Rectal smooth muscle tissue (tissue), 1 donor: ENCODE results near the gene TEX12.
"Not testable (repeated sequence)": the region's sequence is repeated elsewhere in the genome, so short reads cannot be mapped to it uniquely, and the experiment has no call there.

Source experiments
- H3K27ac ChIP-seq: one replicate; pipeline ENCODE4 v1.7.0; 2013; ENCODE audit warnings: low read depth, low read length, inconsistent platforms
- H3K27me3 ChIP-seq: one replicate; pipeline ENCODE4 v1.7.0; 2013; ENCODE audit warnings: low read length; ENCODE audit not compliant: control insufficient read depth, insufficient read depth
- H3K36me3 ChIP-seq: one replicate; pipeline ENCODE4 v1.7.0; 2013; ENCODE audit warnings: low read length; ENCODE audit not compliant: control insufficient read depth, insufficient read depth
- H3K4me1 ChIP-seq: one replicate; pipeline ENCODE4 v1.7.0; 2013; ENCODE audit warnings: low read length; ENCODE audit not compliant: control insufficient read depth, insufficient read depth
- H3K4me3 ChIP-seq: one replicate; pipeline ENCODE4 v1.7.0; 2013; ENCODE audit warnings: low read length
- H3K9ac ChIP-seq: one replicate; pipeline ENCODE4 v1.7.0; 2013; ENCODE audit warnings: low read length

The TEX12 gene

DNA sequence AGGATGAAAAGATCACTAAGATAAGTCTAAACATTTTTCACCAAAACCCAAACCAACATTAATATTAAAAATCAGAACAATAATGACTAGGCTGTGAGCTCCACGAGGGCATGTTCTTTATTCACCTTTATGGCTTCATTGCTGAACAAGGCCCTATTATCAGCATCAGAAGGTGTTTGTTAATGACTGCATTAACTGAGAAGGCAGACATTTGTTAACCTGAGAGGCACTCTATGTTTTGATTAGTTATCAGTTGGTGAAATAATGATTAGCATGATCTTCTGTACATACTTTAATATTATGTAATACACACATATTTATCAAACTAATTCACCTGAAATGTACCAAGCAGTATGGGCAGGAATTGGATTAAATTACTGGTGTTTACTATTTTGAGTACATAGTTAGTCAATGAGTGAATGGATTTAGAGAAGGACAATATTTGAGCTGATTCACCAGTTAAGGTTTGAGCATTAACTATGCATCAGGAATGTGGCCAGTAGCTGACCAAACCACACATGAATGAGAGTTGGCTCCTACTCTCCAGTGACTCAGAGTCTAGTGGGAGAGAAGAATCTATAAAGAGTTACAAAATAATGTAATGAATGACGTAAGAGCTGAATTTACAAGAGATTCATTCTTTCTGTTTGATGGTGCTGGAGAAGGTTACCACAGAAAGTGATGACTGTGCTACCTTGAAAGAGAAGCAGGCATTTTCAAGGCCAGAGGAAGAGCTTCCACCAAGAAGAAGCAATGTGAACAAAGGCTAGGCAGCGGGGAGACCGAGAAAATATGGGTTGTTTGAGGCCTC, 10.0 kb upstream of the TEX12 start:
- H3K9ac ChIP-seq, result no peak overlapping the region
- H3K4me1 ChIP-seq, result no peaks in the 10 kb centered on the region
- H3K27ac ChIP-seq, result no peak overlapping the region

DNA sequence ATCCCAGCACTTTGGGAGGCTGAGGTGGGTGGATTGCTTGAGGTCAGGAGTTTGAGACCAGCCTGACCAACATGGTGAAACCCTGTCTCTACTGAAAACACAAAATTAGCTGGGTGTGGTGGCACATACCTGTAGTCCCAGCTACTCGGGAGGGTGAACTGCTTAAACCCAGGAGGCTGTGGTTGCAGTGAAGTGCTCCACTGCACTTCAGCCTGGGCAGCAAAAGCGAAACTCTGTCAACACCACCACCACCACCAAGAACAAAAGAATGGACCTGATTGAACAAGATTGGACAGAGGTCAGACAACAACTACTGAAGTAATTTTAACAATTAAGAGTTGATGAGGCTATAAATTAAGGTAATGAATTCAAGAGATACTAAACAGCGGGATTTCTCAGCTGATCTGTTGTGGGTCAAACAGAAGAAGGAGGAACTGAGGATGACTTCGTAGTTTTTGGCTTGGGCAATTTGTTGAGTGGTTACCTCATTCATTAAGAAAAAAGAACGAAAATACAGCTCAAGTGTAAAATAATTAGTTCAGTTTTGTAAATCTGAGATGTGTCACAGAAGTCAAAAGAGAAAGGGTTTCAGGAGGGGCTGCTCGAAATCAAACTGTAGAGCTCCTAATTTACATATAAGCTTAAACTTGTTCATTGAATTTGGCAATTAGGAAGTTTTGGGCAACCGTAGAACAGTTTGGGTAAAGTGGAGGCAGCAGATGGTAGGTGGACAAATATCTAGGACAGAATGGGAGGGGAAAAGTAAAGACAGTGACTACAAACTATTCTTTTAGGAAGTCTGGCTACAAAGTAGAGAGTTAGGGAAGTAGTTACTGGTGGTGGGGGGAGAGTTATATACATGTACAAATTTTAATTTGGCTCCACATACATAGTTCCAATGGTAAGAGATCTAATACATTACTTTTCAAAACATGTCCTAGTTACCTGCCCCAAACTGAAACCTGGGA, 7.8 kb upstream of the TEX12 start:
- no peak overlapping the region for H3K4me3 ChIP-seq
- H3K27ac ChIP-seq, result no peak overlapping the region
- no peaks in the 10 kb centered on the region for H3K4me1 ChIP-seq
- H3K27me3 ChIP-seq, result no peaks in the 10 kb centered on the region
- no peak overlapping the region for H3K9ac ChIP-seq
- H3K36me3 ChIP-seq, result no peaks in the 10 kb centered on the region

More for the DNA sequence above, 10.0 kb upstream of the TEX12 start:
- Histone ChIP-seq H3K36me3 (no peaks in the 10 kb centered on the region), H3K27me3 (no peaks in the 10 kb centered on the region), H3K4me3 (no peak overlapping the region)

DNA sequence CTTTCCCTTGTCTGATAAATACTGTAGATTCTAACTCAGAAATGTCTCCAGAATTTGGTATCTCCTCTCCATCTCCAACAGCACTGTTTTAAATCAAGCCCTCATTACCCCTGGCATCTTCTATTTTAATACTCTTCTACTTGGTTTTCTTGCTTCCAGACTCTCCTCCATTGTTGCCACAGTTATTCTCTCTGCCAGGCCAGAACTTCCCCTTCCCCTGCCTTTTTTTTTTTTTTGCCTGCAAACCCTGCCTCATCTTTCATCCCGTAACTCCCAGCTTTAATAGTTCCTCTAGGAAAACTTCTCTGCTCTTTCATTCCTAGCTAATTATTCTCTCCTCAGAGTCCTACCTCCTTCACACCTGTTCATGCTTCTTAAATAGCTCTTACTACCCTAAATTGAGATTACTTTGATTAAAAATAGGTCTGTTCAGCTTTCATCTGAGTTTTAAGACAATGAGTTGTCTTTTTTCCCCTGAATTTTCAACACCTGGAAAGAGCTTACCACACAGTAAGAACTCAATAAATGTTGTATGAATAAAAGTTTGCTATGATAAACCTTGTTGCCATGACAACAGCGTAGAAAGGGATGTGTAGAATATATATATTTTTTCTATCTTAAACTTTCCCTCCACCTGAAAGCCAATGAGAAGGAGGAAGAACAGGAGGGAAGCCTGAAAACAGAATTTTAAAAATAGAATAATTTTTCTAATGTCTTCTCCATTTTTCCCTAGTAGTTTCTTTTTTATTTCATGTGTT, 6.9 kb upstream of the TEX12 start:
- Histone ChIP-seq H3K27me3 (no peaks in the 10 kb centered on the region), H3K4me3 (no peak overlapping the region), H3K9ac (no peak overlapping the region), H3K27ac (no peak overlapping the region), H3K4me1 (no peaks in the 10 kb centered on the region), H3K36me3 (no peaks in the 10 kb centered on the region)

DNA sequence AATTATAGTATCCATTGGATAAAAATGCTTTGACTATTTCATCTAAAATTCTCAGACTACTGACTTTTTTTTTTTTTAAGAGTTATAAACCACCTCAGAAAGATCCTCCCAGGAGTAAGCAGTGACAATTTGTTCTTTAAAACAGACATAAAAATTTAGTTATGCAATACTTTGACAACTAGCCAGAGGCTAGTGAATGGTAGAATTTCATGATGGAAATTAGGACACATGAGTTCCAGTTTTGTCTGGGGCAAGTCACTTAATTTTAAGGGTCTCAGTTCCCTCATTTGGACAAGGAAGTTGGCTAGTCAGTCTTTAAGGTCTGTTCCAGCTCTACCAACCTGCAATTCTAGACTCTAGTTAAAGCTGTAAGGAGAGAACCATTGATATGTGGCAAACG, 6.2 kb upstream of the TEX12 start:
- H3K4me1 ChIP-seq, result no peaks in the 10 kb centered on the region
- H3K27ac ChIP-seq, result no peak overlapping the region
- no peak overlapping the region for H3K4me3 ChIP-seq
- H3K36me3 ChIP-seq, result no peaks in the 10 kb centered on the region
- H3K27me3 ChIP-seq, result no peaks in the 10 kb centered on the region
- H3K9ac ChIP-seq, result no peak overlapping the region

DNA sequence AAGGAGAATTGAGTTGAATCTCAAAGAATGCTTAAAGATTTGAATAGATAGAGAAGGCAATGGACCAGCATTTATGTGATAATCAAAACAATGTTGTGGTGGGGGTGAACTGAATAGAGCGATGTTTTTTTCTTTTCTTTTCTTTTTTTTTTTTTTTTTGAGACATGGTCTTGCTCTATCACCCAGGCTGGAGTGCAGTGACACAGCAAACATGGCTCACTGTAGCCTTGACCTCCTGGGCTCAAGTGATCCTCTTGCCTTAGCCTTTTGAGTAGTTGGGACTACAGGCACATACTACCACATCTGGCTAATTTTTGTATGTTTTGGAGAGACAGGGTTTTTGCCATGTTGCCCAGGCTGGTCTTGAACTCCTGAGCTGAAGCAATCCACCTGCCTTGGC, 5.0 kb upstream of the TEX12 start:
- H3K4me3 ChIP-seq, H3K4me1 ChIP-seq, H3K27ac ChIP-seq, H3K9ac ChIP-seq, H3K27me3 ChIP-seq, H3K36me3 ChIP-seq: not testable (repeated sequence)

DNA sequence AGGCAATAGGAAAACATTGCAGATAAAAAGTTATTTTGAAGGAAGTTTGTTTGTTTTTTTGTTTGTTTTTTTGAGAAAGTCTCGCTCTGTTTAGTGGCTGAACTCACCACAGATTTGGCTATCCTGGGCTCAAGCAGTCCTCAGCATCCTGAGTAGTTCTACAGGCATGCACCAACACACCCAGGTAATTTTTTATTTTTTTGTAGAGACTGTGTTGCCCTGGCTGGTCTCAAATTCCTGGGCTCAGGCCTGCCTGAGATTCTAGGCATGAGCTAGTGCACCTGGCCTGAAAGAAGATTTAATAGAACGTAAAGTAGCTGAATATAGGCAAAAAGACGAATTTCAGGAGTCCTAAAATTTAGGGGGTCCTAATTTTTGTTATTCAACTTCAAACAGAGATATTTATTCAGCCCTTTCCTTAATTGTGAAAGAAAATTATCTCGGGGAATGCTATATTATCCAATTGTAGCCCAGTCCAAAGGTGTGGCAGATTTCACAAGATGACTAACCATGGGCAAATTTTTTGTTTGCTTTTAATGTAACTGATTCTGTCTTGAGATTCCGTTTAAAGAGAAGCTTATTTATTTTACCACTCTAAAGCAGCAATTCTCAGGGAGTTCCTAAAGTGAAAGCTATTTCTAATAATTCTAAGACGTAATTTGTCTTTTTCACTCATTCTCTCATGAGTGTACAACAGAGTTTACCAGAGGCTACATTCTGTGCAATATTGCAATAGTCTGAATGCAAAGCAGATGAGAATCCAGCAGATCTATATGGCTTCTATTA, 4.2 kb upstream of the TEX12 start:
- Histone ChIP-seq H3K4me1 (no peaks in the 10 kb centered on the region), H3K36me3 (no peaks in the 10 kb centered on the region), H3K9ac (no peak overlapping the region), H3K4me3 (no peak overlapping the region), H3K27ac (no peak overlapping the region), H3K27me3 (no peaks in the 10 kb centered on the region)

DNA sequence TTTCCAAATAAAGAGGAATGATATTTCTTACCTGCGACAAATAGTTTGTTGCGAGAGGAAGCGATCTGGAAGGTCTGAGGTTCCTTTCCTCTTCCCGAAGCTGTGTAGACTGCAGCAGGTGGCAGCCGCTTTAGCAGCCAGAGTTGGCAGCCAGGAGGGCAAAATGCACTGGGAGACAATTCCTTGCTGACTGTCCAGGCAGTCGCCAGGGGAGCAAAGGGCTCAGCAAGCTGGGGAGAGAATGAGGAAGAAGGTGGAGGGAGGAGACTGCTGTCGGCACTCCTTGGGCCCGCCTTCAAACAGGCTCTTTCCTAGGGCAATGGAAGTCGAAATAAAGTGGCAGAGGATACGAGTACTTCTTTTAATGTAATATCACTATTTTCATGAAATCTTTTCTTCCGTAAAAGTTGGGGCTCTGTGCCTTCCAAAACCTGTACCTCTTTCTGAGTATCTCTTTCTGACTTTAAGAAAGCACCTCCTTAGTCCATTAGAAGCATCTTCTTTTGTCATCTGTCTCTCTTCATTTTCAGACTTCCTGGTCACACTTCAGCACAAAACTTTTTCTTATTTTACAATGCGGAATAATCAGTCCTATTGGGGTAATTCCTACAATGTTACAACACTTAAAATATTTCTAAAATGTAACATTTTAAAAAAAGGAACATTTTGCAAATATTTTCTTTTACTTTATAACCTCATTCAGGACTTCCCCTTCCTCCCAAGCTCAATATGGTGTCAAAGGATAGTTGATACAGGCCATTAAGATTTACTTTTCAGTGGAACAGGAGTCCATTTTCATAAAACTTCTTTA, 3.1 kb upstream of the TEX12 start, which contains the start of gene IL18:
Gene IL18 (minus strand): TSS at position 220 of the 811 bp plus-strand sequence. CDS start 9,041 bp downstream, outside the sequence.
- no peaks in the 10 kb centered on the region for H3K4me1 ChIP-seq
- no peaks in the 10 kb centered on the region for H3K27me3 ChIP-seq
- H3K36me3 ChIP-seq, result no peaks in the 10 kb centered on the region
- H3K27ac ChIP-seq, result no peak within 1 kb of the TSS
- H3K9ac ChIP-seq, result no peak within 1 kb of the TSS
- peak within 1 kb of the TSS; percentile 22 for H3K4me3 ChIP-seq

DNA sequence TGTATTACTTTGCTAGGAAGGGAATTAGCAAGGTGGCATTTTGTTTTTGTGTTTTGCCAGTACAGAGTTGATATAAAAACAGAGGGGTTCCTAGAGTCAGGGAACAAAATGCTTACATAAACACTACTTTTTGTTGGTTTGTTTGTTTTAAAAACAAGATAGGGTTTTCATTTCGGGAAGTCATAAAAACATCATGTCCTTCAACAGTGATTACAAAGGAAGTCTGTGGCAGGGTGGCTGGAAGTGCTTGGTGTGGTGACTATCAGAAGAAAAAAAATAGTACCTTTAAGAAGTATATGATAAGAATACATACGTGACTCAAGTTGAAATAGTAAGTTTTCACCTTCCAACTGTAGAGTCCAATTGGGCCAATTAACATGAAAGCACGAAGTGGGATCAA, 2.1 kb upstream of the TEX12 start:
- Histone ChIP-seq H3K4me3 (no peak overlapping the region), H3K9ac (no peak overlapping the region), H3K27ac (no peak overlapping the region), H3K4me1 (no peaks in the 10 kb centered on the region), H3K36me3 (no peaks in the 10 kb centered on the region), H3K27me3 (no peaks in the 10 kb centered on the region)

DNA sequence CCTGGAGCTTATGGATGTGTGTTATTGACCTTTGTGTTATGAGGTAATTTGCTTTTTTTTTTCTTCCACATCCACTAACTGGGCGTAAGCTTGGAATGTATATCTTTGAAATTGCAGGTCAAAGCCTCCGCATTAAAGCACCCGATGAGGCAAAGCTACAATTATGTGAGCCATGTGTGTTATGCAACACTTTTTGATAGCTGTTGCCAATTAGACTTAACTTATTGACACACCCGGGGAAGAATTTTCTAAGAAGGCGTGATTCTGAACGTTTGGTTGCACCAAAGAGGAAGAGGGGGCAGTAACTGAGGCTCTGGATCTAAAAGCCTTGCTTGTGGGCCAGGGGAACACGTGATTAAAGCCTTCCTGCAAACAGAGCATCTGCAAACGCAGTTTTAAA, 610 bp upstream of the TEX12 start:
- Histone ChIP-seq H3K9ac (no peak overlapping the region), H3K27ac (no peak overlapping the region), H3K27me3 (no peaks in the 10 kb centered on the region), H3K4me3 (no peak overlapping the region), H3K36me3 (no peaks in the 10 kb centered on the region), H3K4me1 (no peaks in the 10 kb centered on the region)

DNA sequence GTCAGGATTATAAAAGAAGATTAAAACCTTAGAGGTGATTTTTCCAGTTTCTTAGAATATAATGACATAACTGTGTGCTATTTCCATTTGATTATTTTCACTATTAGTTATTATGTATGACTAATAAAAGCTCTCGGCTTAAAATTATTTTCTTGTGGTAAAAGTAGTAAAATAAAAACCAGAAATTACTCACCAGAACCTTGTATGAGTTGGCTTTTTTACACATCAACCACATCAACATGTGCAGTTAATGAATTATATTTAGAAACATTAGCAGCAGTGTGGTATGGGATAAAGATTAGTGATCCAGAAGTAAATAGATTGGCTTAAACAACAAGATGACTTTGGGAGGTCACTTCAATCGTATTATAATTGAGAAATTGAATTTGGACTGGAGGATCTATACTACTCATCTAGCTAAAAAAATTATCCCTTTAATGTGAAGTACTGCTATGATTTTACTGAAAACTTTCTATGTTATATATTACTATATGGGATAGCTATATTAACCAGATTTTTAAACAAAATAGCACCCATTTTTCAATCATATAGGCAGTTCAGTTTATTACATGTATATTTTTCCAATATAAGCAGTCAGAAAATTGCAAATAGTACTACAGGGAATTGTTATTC, 5.3 kb downstream of the TEX12 start:
- H3K4me3 ChIP-seq, result no peak overlapping the region
- no peaks in the 10 kb centered on the region for H3K27me3 ChIP-seq
- no peaks in the 10 kb centered on the region for H3K36me3 ChIP-seq
- peaks cover 11% of the 10 kb centered on the region for H3K4me1 ChIP-seq
- no peak overlapping the region for H3K9ac ChIP-seq
- no peak overlapping the region for H3K27ac ChIP-seq

DNA sequence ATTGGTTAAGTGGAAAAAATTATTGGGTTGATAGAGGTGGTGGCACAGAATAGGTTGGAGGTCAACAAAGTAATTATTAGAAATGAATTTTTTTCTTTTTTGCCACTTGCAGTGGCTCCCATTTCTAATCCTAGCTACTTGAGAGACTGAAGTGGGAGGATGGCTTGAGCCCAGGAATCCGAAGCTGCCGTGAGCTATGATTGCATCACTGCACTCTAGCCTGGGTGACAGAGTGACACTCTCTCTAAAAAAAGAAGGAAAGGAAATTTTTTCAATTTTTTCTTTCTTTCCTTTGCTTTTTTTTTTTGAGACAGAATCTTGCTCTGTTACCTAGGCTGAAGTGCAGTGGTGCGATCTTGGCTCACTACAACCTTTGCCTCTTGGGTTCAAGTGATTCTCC, 6.0 kb downstream of the TEX12 start:
- no peaks in the 10 kb centered on the region for H3K27me3 ChIP-seq
- no peak overlapping the region for H3K4me3 ChIP-seq
- H3K9ac ChIP-seq, result no peak overlapping the region
- H3K27ac ChIP-seq, result no peak overlapping the region
- peaks cover 11% of the 10 kb centered on the region for H3K4me1 ChIP-seq
- H3K36me3 ChIP-seq, result no peaks in the 10 kb centered on the region
